Cardiac atrium fibroblast (primary cell): ENCODE results near the gene ATP13A4. TPM values are rescaled to one million over a fixed set of nuclear protein-coding genes. Genes with fewer than 3 reads are reported as not detected.

Experiments
- total RNA-seq: library from RNA; depleted of rRNA; stranded (reverse); fragments of >200 nt; gene quantifications from 2 replicates; pipeline ENCODE4 v1.2.3, GENCODE V29; 2015

The ATP13A4 gene, protein sequence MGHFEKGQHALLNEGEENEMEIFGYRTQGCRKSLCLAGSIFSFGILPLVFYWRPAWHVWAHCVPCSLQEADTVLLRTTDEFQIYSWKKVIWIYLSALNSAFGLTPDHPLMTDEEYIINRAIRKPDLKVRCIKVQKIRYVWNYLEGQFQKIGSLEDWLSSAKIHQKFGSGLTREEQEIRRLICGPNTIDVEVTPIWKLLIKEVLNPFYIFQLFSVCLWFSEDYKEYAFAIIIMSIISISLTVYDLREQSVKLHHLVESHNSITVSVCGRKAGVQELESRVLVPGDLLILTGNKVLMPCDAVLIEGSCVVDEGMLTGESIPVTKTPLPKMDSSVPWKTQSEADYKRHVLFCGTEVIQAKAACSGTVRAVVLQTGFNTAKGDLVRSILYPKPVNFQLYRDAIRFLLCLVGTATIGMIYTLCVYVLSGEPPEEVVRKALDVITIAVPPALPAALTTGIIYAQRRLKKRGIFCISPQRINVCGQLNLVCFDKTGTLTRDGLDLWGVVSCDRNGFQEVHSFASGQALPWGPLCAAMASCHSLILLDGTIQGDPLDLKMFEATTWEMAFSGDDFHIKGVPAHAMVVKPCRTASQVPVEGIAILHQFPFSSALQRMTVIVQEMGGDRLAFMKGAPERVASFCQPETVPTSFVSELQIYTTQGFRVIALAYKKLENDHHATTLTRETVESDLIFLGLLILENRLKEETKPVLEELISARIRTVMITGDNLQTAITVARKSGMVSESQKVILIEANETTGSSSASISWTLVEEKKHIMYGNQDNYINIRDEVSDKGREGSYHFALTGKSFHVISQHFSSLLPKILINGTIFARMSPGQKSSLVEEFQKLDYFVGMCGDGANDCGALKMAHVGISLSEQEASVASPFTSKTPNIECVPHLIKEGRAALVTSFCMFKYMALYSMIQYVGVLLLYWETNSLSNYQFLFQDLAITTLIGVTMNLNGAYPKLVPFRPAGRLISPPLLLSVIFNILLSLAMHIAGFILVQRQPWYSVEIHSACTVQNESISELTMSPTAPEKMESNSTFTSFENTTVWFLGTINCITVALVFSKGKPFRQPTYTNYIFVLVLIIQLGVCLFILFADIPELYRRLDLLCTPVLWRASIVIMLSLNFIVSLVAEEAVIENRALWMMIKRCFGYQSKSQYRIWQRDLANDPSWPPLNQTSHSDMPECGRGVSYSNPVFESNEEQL
- not detected in 2 replicates for total RNA-seq

DNA sequence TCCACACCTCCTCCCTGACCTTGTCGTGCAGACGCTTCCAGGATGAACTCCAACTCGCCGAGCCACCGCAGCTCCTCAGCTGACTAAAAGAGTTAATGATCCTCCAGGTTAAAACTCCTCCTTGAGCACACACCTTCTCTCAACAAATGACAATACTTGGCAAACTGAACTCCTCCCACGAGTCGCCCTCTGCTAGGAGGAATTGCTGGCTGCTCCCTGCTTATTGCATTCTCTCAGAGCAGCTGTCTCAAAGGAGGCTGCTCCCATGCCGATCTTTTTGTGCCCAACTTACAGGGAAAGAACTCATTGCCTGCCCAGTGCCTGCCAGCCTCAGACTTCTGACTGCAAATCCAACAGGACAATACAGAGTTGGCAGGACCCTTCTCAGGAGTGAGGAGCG, at the start of gene ATP13A4:
ATP13A4 (minus strand) TSS at position 85 of the 400 bp plus-strand sequence. CDS start 96 bp downstream, outside the sequence.

DNA sequence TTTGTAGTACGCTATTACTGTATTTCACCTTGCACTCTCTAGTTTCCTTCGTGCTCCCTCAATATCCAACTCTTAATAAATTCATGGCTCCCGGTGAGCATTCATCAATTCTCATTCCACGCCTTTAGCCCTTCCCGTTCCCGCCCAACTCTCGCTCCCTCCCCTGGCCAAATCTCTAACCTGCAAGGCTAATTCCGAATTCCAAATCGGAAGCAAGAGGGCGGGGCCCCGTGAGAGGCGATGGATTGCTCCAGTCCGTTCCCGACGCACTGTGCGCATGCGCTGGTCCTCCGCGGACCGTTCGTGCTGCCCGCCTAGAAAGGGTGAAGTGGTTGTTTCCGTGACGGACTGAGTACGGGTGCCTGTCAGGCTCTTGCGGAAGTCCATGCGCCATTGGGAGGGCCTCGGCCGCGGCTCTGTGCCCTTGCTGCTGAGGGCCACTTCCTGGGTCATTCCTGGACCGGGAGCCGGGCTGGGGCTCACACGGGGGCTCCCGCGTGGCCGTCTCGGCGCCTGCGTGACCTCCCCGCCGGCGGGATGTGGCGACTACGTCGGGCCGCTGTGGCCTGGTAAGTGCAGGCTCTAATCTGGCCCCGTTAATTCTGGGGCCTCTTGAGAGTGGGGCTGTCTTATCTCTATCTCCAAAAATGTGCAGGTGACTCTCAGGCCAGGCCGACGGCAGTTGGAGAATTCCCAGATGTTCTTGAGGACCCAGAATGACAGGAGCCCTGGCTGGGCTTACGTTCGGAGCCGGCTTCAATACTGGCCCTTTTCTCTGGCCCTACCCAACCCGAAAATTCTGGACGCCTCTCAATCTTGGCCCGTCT, 38.4 kb upstream of the ATP13A4 start, which contains the start of gene OPA1:
OPA1 (plus strand) TSS at position 368 of the 827 bp plus-strand sequence; CDS start at position 538, 170 bp downstream.

DNA sequence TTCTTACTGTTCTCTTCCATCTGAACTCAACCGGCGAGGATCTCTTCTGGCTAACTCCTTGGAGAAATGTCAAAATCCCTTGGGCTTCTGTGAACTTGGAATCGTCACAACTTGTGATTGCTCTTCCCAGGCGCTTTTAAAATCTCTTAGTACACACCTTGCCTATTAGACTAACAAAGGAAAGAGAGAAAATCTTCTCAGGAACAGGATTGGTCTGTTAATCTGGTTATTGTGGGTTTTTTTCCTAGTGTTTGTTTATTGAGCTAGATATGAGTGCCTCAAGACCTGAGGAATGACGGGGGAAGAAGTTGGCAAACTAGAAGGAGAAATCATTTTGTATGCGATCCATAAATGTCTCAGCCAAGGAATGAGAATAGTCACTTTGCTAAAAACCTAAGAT, 176.0 kb downstream of the ATP13A4 start, which contains the start of gene ATP13A5:
ATP13A5 (minus strand) TSS at position 48 of the 400 bp plus-strand sequence; CDS start at position 20, 28 bp downstream.

Other genes starting within 250 kb of the ATP13A4 start
- not detected in 2 replicates for gene ATP13A5, start 176.1 kb downstream of the ATP13A4 start, total RNA-seq
- gene OPA1, start 38.3 kb upstream of the ATP13A4 start, total RNA-seq, result 33.5 and 65.7 TPM in 2 replicates